ACHN (cell line): ENCODE results near the gene RMI2.

Experiments used
- DNase-seq: peaks from one replicate; pipeline ENCODE4 v3.0.0-alpha.2; 2015
- in situ Hi-C: cut with HindIII; loops from 2 replicates; pipeline ENCODE4 v1.10.0; 2017; ENCODE audit warnings: low sequenced_read_pairs, low pct_ligation_motif_present, low pct_unique_long_range_greater_than_20kb

The RMI2 gene

DNA sequence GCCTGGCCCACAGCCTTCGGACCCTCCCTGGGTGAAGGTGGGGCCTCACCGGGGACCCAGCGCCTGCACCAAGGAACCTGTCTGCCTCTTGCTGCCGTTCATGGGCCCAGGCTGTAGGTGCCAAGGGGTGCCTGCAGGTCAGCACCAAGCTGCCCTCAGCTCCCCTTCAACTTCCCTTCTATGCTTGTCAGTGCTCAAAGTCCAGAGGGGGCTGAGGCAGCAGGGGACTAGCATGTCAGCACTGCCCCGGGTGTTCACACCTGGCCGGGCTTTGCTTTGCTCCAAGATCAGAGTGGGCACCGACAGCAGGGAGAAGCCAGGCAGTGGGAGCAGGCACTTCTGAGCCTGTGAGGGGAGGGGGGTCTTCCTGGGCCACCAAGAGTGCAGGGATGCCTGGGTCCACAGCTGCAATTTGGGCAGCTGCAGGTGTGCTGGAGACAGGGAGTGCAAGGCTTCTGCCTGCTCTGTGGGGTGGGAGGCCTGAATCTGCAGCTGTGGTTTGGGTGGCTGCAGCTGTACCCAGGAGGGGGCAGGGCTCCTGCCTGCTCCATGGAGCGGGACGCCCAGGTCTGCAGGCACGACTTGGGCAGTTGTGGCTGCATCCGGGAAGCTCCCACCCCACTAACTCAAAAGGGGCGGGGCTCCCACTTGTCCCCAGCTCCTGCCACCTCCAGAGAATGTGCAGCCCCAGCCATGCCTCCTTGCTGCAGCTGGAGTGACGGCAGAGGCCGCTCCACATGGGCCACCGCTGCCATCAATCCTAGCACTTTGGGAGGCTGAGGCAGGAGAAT is 36.6 kb upstream of the RMI2 start:
- DNase-seq: no peak
- in situ Hi-C loops: no loop called here

- in situ Hi-C loops: no loop called here
- no peak for DNase-seq
Observed at GRCh38 chr16:11309895-11310633, 35.2 kb upstream of the RMI2 start.

DNA sequence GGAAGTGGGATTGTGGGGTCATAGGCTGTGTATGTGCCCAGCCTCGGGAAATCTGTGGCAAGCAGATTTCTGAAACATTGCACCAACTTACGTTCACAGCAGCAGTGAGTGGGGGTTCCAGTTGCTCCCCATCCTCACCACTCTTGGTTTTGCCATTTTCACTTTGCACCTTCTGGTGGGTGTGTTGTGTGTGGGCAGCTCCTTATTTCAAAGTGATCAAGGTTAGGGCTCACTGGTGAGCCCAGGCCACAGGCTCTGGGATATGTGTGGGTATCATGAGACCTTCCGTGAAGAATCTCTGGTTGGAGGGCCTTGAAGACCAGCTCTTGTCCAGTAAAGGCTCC is 34.7 kb upstream of the RMI2 start:
- no peak for DNase-seq
- in situ Hi-C loops: no loop called here

DNA sequence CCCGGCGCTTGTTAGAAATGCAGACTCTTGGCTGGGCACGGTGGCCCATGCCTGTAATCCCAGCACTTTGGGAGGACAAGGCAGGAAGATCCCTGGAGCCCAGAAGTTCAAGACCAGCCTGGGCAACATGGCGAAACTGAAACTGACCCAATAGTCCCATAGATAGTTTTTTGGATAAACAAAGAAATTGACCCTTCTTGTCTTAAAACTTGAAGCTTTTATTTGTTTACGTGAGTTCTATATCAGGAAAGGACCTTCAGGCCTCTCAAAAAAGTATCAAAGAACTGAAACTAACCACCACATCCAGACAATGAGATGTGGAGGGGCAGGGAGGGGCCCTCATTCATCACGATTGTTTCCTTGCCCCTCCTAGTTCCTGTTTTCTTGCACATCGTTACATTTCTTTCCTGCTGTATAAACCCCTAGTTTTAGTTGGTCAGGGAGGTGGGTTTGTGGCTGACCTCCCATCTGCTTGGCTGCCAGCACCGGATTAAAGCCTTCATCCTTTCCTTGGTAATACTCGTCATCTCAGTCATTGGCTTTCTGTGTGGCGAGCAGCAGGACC is 34.2 kb upstream of the RMI2 start:
- no peak for DNase-seq
- in situ Hi-C loops: no loop called here

DNA sequence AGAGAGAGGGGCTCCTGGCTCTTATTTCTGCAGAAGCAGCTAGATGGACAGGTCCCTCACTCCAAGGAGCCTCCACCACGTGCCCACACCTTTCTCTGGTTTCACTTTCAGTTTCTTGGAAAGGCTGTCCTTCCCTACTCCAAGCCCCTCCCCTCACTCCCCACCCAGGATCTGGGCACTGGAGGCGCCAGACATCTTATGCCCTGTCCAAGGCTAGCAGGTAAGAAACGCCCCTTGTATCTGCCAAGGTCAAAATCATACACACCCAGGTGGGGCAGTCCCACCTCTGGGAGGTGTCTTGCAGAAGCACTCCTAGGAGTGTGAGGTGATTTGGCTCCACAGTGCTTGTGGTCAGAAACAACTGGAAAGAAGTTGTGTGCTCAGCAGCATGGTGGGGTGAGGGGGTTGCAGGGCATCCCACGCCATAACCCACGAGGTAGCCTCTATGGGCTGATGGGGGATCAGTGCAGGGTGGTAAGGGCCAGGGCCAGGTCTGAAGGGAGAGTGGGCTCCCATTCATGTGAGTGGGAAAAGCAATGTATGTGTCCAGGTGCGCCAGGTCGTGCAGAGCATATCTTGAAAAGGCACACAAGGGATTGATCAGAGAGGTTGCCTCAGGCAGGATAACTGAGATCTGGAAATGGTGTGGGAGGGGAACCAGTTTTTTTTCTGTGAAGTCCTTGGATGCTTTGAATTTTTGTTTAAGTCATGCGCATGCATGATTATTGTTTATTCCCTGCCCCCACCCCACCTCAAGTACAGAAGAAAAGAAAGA is 32.4 kb upstream of the RMI2 start:
- DNase-seq: peak; percentile 79
- in situ Hi-C loops: no loop called here

GRCh38 chr16:11313493-11314308 is 31.6 kb upstream of the RMI2 start:
- in situ Hi-C loops: no loop called here
- DNase-seq: no peak

GRCh38 chr16:11314309-11314894 is 30.9 kb upstream of the RMI2 start:
- in situ Hi-C loops: no loop called here

GRCh38 chr16:11315510-11315909 is 29.7 kb upstream of the RMI2 start:
- peak; percentile 99 for DNase-seq
- in situ Hi-C loops: no loop called here

More at GRCh38 chr16:11314309-11314894, 30.9 kb upstream of the RMI2 start:
- DNase-seq: no peak

- in situ Hi-C loops: no loop called here
- peak; percentile 60 for DNase-seq
Observed at GRCh38 chr16:11316331-11317015, 28.8 kb upstream of the RMI2 start.

GRCh38 chr16:11318817-11319216 is 26.4 kb upstream of the RMI2 start:
- in situ Hi-C loops: no loop called here
- DNase-seq: no peak

DNA sequence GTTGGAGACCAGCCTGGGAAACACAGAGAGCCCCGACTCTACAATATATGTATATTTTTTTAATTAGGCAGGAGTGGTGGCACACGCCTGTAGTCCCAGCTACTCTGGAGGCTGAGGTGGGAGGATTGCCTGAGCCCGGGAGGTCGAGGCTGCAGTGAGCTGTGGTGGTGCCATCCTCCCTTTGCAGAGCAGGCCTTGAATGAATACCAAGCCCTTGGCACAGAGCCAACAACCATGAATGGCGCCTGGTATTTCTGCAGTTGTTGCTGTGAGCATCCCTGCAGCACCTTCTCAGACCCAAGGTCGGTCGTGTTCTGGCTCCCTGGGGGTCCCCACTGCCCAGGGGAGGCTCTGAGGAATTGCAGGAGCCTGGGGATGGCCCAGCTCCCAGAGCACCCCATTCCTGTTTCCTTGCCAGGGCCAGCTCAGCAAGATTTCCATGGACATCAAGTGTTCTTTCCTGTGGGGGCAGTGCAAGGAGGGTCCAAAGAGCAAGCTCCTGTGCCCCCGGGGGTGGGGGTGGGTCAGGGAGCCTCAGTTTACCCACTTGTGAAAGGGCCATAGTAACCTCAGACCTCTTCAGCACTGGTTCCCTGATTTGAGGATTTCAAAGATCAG is 25.6 kb upstream of the RMI2 start:
- DNase-seq: peak; percentile 36
- in situ Hi-C loops: no loop called here

DNA sequence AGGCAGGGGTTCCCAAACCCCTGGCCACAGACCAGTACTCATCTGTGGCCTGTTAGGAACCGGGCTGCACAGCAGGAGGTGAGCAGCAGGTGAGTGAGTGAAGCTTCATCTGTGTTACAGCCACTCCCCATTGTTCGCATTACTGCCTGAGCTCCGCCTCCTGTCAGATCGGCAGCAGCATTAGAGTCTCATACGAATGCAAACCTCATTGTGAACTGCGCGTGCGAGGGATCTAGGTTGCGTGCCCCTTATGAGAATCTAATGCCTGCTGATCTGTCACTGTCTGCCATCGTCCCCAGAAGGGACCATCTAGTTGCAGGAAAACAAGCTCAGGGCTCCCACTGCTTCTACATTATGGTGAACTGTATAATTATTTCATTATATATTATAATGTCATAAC is 25.1 kb upstream of the RMI2 start:
- DNase-seq: no peak
- in situ Hi-C loops: no loop called here

GRCh38 chr16:11321662-11322061 is 23.6 kb upstream of the RMI2 start:
- in situ Hi-C loops: no loop called here

DNA sequence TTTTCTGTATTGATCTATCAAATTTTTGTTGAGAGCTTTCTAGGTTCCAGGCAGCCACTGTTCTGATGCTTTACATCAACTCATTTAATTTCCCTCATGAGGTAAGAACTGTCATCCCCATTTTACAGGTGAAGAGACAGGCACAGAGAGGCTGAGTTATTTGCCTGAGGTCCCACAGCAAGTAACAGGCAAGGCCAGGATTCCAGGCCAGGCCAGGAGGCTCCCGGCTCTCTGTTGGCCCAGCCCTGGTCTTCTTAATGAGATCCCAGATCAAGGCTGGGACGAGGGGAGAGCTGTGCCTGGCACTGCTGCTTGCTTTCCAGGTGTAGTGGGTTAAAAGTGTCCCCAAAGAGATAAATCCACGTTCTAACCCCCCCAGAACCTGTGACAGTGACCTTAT is 22.4 kb upstream of the RMI2 start:
- in situ Hi-C loops: no loop called here
- DNase-seq: no peak

More at GRCh38 chr16:11321662-11322061, 23.6 kb upstream of the RMI2 start:
- DNase-seq: no peak

- no peak for DNase-seq
Observed at GRCh38 chr16:11323551-11324336, 21.5 kb upstream of the RMI2 start.

GRCh38 chr16:11325404-11326083 is 19.7 kb upstream of the RMI2 start:
- no peak for DNase-seq
- in situ Hi-C loops: no loop called here

More at GRCh38 chr16:11323551-11324336, 21.5 kb upstream of the RMI2 start:
- in situ Hi-C loops: no loop called here
